ENCODE results near the gene DENND4B. TPM values are rescaled to one million over a fixed set of nuclear protein-coding genes. Genes with fewer than 3 reads are reported as not detected.
A peak's percentile ranks its signal among the peaks of the same experiment; 100 is the strongest.

DENND4B gene
- total RNA-seq, 1 experiment from 2014 or later: 9.3 TPM

DNA sequence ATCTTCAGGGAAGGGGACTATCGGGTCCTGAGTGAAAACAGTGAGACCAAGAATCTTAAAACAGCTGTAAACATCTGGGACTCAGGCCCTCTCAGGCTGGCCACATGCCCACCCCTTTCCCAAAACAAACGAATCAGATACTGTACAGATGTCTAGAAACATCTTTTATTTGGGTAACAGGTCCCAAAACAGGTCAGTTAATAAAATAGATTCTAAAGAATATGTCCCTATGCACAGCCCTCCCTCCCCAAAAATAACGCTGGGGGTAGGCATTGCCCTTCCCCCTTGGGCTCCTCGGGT is 12.4 kb upstream of the DENND4B start:
- H3K36me3 ChIP-seq: peaks cover 36% of the 10 kb centered on the region
- no peaks in the 10 kb centered on the region for H3K27me3 ChIP-seq
- H3K9me3 ChIP-seq: no peaks in the 10 kb centered on the region
- H3K4me3 ChIP-seq: peak overlapping the region; percentile 78
- no peak for DNase-seq

- Histone ChIP-seq H3K4me3 (peak within 1 kb of the TSS; percentile 78), H3K9me3 (no peaks in the 10 kb centered on the region), H3K36me3 (peaks cover 42% of the 10 kb centered on the region), H3K27me3 (no peaks in the 10 kb centered on the region)
- peak; percentile 100 for DNase-seq
Measured at GRCh38 chr1:153958111-153958960, 11.8 kb upstream of the DENND4B start, which contains the start of gene CRTC2. TSS of gene CRTC2 (minus strand) at chr1:153958612. CDS start at chr1:153958497, 115 bp downstream.

DNA sequence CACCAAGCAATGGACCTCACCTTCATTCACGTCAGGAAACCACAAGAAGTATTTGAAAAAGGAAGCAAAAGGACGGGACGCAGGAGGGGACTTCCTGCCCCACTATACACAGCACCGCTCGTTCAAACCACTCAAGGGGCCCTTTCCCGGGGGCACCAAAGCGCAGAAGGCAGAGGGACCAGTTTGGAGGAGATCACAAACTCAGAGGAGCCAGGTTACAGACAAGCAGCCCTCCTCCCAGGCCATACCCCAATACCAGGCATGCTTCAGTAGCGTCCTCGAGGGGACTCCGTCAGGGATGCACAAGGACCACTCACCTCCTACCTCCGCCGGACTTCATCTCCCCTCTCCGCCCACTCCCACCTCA is 11.2 kb upstream of the DENND4B start:
- Histone ChIP-seq H3K36me3 (peaks cover 46% of the 10 kb centered on the region), H3K9me3 (no peaks in the 10 kb centered on the region), H3K4me3 (peak overlapping the region; percentile 78), H3K27me3 (no peaks in the 10 kb centered on the region)
- DNase-seq: peak; percentile 12

- no peak for DNase-seq
- Histone ChIP-seq H3K36me3 (peaks cover 49% of the 10 kb centered on the region), H3K9me3 (no peaks in the 10 kb centered on the region), H3K4me3 (peak overlapping the region; percentile 78), H3K27me3 (no peaks in the 10 kb centered on the region)
Measured at GRCh38 chr1:153956997-153957715, 10.6 kb upstream of the DENND4B start.

DNA sequence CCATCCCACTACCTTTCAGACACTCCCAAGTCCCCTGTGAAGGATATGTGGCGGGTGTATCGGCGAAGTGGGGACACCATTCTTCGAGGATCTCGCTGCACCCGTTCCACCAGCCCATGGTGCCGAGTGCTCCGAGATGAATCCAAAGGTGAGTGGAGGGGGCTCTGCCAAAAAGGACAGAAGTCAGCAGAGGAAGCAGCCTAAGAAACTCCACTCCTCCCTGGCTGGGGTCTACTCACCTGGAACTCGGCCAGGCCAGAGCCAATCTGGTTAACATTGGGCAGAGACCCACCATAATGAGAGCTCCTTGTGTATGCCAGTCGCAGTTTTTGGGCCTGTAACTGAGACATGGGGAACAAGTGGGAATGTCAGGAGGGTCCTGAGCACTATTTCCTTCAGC is 8.3 kb upstream of the DENND4B start:
- DNase-seq: no peak
- peaks cover 47% of the 10 kb centered on the region for H3K36me3 ChIP-seq
- no peaks in the 10 kb centered on the region for H3K27me3 ChIP-seq

DNA sequence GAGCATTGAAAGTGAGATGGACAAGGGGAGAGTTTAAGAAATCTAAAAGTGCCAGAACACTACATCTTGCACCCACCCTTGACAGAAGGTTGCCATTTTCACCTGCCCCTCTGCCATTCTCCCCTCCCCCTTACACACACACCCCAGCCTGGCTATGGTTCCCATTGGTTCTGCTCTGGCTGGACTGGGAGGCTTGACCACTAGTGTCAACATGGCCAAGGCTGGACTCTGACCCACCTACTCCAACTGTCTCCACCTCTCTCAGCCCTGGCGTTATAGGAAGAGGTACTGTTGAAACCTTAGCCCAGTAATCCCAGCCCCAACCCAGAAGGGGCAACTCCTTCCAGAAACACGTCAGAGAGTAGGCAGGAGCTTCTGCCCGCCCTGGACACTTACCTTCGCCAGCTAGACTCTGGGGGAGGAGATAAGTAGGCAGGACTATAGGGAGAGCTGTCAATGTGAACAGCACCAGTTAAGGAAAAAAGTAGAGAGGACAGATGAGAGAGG is 7.4 kb upstream of the DENND4B start:
- Histone ChIP-seq H3K36me3 (peaks cover 48% of the 10 kb centered on the region), H3K4me3 (no peak overlapping the region), H3K27me3 (no peaks in the 10 kb centered on the region), H3K9me3 (no peaks in the 10 kb centered on the region)
- DNase-seq: no peak

More for the DNA sequence above, 8.3 kb upstream of the DENND4B start:
- no peak overlapping the region for H3K4me3 ChIP-seq
- H3K9me3 ChIP-seq: no peaks in the 10 kb centered on the region

DNA sequence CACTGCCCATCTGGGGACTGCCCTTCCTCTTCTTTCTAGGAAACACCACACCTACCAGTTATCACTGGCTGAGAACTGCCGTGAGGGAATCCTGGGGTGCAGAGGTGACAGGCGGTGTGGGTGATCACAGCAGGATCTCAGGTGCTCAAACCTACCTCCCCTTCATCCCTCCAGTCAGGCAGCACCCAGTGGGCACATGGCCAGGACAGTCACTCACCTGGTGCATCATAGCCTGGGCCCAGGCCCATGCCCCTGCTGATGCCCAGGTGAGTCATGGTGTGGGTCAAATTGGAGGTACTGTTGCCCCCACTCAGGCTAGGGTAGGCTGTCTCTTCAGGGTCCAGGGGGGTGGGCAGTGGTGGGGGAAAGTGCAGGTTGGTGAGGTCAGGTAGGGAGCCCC is 5.3 kb upstream of the DENND4B start:
- DNase-seq: no peak
- Histone ChIP-seq H3K4me3 (no peak overlapping the region), H3K36me3 (peaks cover 61% of the 10 kb centered on the region), H3K9me3 (no peaks in the 10 kb centered on the region), H3K27me3 (no peaks in the 10 kb centered on the region)

- H3K27me3 ChIP-seq: no peaks in the 10 kb centered on the region
- H3K36me3 ChIP-seq: peaks cover 63% of the 10 kb centered on the region
- no peaks in the 10 kb centered on the region for H3K9me3 ChIP-seq
- H3K4me3 ChIP-seq: no peak overlapping the region
- no peak for DNase-seq
Measured at GRCh38 chr1:153951183-153951582, 4.7 kb upstream of the DENND4B start.

DNA sequence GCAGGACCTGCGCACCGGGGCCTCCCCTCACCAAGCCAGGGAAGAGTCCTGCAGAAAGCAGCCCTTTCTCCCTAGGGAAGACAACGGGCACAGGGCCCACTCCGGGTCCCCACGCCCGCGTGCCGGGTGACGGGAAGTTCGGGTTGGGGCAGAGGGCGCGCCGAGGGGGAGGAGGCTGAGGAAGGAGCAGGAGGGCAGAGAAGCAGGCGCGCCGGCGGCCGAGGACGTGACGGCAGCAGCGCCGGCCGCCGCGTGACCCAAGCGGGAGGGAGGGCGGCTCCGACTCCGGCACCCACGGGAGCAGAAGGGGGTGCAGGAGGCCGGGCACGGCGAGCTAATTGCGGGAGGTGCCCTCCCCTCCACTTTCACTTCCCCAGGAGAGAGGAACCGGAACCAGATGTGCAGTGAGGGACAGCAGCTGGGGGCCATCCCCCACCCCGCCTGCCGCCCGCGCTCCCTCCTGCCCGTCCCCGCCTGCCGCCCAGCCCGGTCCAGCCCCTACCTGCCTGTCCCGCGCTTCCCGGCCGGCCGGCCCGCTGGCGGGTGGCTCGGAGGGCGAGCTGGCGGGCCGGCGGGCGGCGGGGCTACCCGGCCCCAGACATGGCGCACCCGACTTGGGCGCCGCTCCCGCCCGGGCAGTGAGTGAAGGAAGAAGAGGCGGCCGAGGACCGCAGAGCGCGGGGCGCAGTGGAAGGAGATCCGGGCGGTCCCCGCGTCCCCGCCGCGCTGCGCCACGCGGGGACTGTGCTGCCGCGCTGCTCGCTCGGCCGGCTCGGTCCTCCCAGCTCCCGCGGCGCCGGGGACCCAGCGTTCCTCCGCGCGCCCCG is 510 bp downstream of the DENND4B start:
- peak overlapping the region; percentile 70 for H3K4me3 ChIP-seq
- H3K27me3 ChIP-seq: no peaks in the 10 kb centered on the region
- DNase-seq: peak; percentile 82
- H3K36me3 ChIP-seq: peaks cover 48% of the 10 kb centered on the region
- no peaks in the 10 kb centered on the region for H3K9me3 ChIP-seq

- Histone ChIP-seq H3K36me3 (peaks cover 49% of the 10 kb centered on the region), H3K4me3 (peak overlapping the region; percentile 70), H3K27me3 (no peaks in the 10 kb centered on the region), H3K9me3 (no peaks in the 10 kb centered on the region)
- DNase-seq: no peak
Measured at GRCh38 chr1:153945131-153945794, 1.3 kb downstream of the DENND4B start.

DNA sequence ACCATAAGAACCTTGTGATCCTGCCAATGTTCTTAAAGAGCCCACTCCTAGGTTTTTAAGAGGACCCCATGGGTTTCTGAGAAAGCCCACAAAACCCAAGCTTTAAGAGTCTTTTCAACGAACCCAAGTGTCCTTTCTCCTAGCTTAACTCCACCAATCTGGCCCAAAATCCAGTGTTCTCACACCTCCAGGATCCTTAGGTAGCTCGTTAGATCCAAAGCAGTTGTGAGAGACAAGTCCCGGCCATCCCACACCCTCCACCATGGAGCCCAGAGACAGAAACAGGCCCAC is 1.7 kb downstream of the DENND4B start:
- peak overlapping the region; percentile 70 for H3K4me3 ChIP-seq
- H3K27me3 ChIP-seq: no peaks in the 10 kb centered on the region
- DNase-seq: no peak
- peaks cover 49% of the 10 kb centered on the region for H3K36me3 ChIP-seq
- no peaks in the 10 kb centered on the region for H3K9me3 ChIP-seq

DNA sequence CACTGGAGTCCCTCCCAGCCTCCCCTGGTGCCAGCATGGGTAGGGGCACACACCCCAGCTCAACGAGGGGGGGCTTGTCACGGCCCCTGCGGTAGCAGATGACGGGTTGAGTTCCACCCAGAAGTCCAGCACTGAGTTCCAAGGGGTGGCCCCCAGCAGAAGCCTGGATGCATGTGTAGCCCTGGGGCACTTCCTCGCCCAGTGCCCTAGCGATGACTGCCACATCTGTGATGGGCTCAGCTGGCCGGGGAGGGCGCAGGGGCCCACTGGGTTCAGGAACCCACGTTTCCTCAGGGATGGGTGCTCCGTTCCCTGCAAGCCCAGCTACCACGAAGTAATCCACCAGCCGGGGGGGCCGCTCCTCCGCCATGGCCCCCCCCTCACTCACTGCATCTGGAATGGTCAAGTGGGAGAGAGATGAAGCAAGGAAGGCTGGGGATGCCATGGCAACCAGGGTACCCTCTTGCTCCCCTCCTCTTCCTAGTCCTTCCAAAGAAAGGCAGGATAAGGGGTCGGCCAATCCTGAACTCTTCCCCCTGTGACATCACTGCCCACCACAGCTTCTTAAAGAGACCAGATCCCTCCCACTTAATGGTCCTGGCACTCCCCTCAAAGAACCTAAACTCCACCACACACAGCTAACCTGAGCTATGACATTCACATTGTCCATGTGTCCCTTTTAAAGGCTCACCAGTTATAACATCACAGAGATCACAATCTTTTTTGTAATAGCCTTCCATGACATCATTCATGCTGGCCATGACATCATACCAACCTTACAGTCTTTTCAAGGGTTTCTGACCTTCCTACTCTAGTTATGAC is 2.3 kb downstream of the DENND4B start:
- no peaks in the 10 kb centered on the region for H3K27me3 ChIP-seq
- no peaks in the 10 kb centered on the region for H3K9me3 ChIP-seq
- peaks cover 50% of the 10 kb centered on the region for H3K36me3 ChIP-seq
- H3K4me3 ChIP-seq: no peak overlapping the region
- no peak for DNase-seq

GRCh38 chr1:153942766-153943549 is 3.6 kb downstream of the DENND4B start:
- H3K27me3 ChIP-seq: no peaks in the 10 kb centered on the region
- DNase-seq: no peak

GRCh38 chr1:153941826-153942725 is 4.4 kb downstream of the DENND4B start:
- no peak for DNase-seq
- Histone ChIP-seq H3K36me3 (peaks cover 52% of the 10 kb centered on the region), H3K4me3 (no peak overlapping the region), H3K27me3 (no peaks in the 10 kb centered on the region), H3K9me3 (no peaks in the 10 kb centered on the region)

More at GRCh38 chr1:153942766-153943549, 3.6 kb downstream of the DENND4B start:
- no peaks in the 10 kb centered on the region for H3K9me3 ChIP-seq
- H3K36me3 ChIP-seq: peaks cover 47% of the 10 kb centered on the region
- H3K4me3 ChIP-seq: no peak overlapping the region

Measured in MG63 (cell line).